H1 (cell line): Measurements from ENCODE around the gene RAG2. TPM values are rescaled to one million over a fixed set of nuclear protein-coding genes. Genes with fewer than 3 reads are reported as not detected.

Source experiments
- CTCF ChIA-PET: fragments of 300-600 bp; sonication (Branson Sonifier 250); formaldehyde crosslinking; loops from one replicate; lab custom pipeline; 2021; ENCODE audit not compliant: partially characterized antibody; lab: Charles Lee
- POLR2A ChIA-PET: fragments of 300-600 bp; sonication (Branson Sonifier 250); formaldehyde crosslinking; loops from one replicate; lab custom pipeline; 2021; ENCODE audit warnings: inconsistent platforms; ENCODE audit not compliant: partially characterized antibody; lab: Charles Lee
- DNase-seq, 2 experiments: peaks; one replicate each; pipeline versions ENCODE4 v3.0.0 to v3.0.0-alpha.2; 2010 to 2022; ENCODE audit warnings: low spot score in 2 of 2, low read depth in 1 of 2, mixed read lengths in 1 of 2
- FAIRE-seq: peaks from 2 replicates; lab custom pipeline; 2011; peaks lifted over from hg19 to GRCh38; lab: Jason Lieb, UNC
- H2AFZ ChIP-seq: 2 replicates; pipeline ENCODE4 v1.8.1; 2012; ENCODE audit warnings: low read length, inconsistent platforms
- H2AK5ac ChIP-seq: 2 replicates; pipeline ENCODE4 v1.6.1; 2013; ENCODE audit warnings: low read depth, low read length
- H2BK120ac ChIP-seq: replicated peaks from 2 replicates; pipeline ENCODE3; 2013; ENCODE audit warnings: low read depth, low read length, inconsistent platforms
- H2BK12ac ChIP-seq: 2 replicates; pipeline ENCODE4 v1.6.1; 2013; ENCODE audit warnings: low read depth, low read length
- H2BK15ac ChIP-seq: 2 replicates; pipeline ENCODE4 v1.6.1; 2013; ENCODE audit warnings: low read length
- H2BK20ac ChIP-seq: 2 replicates; pipeline ENCODE4 v1.6.1; 2013; ENCODE audit warnings: low read length
- H2BK5ac ChIP-seq: 2 replicates; pipeline ENCODE4 v1.6.1; 2013; ENCODE audit warnings: low read depth, low read length
- H3K14ac ChIP-seq: 2 replicates; pipeline ENCODE4 v1.6.1; 2013; ENCODE audit warnings: inconsistent platforms; ENCODE audit not compliant: insufficient read length
- H3K18ac ChIP-seq: 2 replicates; pipeline ENCODE4 v1.6.1; 2013; ENCODE audit warnings: low read length; ENCODE audit errors: extremely low read depth
- H3K23ac ChIP-seq: 2 replicates; pipeline ENCODE4 v1.6.1; 2013; ENCODE audit warnings: inconsistent platforms; ENCODE audit not compliant: insufficient read length
- H3K23me2 ChIP-seq: 2 replicates; pipeline ENCODE4 v1.6.1; 2013; ENCODE audit warnings: low read depth, low read length
- H3K27ac ChIP-seq: 2 replicates; pipeline ENCODE4 v1.6.1; 2011; ENCODE audit warnings: low read depth, low read length, inconsistent platforms
- H3K27me3 ChIP-seq, 4 experiments: replicated peaks in 1 of 4; 1 replicate in 1 of 4; 2 replicates in 3 of 4; pipeline versions ENCODE4 v1.6.1 to v1.8.1; 2011 to 2013; ENCODE audit warnings: low read length in 3 of 4, mild to moderate bottlenecking in 3 of 4, inconsistent platforms in 2 of 4, mixed read lengths in 2 of 4, moderate library complexity in 1 of 4; ENCODE audit not compliant: control insufficient read depth in 3 of 4, insufficient read depth in 3 of 4; ENCODE audit errors: extremely low read depth in 1 of 4
- H3K36me3 ChIP-seq, 4 experiments: 2 replicates each; pipeline versions ENCODE4 v1.6.1 to v1.8.1; 2011 to 2013; ENCODE audit warnings: mild to moderate bottlenecking in 4 of 4, low read length in 3 of 4, moderate library complexity in 2 of 4, control low read depth in 1 of 4, inconsistent platforms in 1 of 4; ENCODE audit not compliant: insufficient read depth in 4 of 4, control insufficient read depth in 2 of 4
- H3K4ac ChIP-seq: replicated peaks from 2 replicates; pipeline ENCODE3; 2013; ENCODE audit warnings: low read length, low read depth, mixed read lengths, inconsistent platforms; ENCODE audit not compliant: insufficient read length
- H3K4me1 ChIP-seq, 4 experiments: replicated peaks in 1 of 4; 1 replicate in 1 of 4; 2 replicates in 3 of 4; pipeline versions ENCODE4 v1.6.1 to v1.8.1; 2011 to 2013; ENCODE audit warnings: low read length in 3 of 4, inconsistent platforms in 2 of 4, mixed read lengths in 1 of 4; ENCODE audit not compliant: insufficient read depth in 4 of 4, control insufficient read depth in 3 of 4
- H3K4me2 ChIP-seq, 2 experiments: 2 replicates each; pipeline versions ENCODE4 v1.6.1 to v1.8.1; 2011 to 2013; ENCODE audit warnings: low read depth in 2 of 2, low read length in 2 of 2, control low read depth in 1 of 2, inconsistent platforms in 1 of 2, mild to moderate bottlenecking in 1 of 2; ENCODE audit not compliant: insufficient read depth in 1 of 2
- H3K4me3 ChIP-seq, 4 experiments: fragments of 200-600, 300-600 bp in 1 of 4; sonication (generic), shearing (Covaris generic), sonication (Bioruptor Twin) in 1 of 4; 2 replicates each; pipeline versions ENCODE4 v1.5.1 to v1.8.1; 2011 to 2016; ENCODE audit warnings: low read length in 4 of 4, low read depth in 3 of 4, control low read depth in 2 of 4, inconsistent platforms in 2 of 4, mild to moderate bottlenecking in 2 of 4, mixed read lengths in 1 of 4, moderate library complexity in 1 of 4; ENCODE audit not compliant: insufficient read depth in 2 of 4; ENCODE audit errors: extremely low read depth in 1 of 4
- H3K56ac ChIP-seq: replicated peaks from 2 replicates; pipeline ENCODE3; 2013; ENCODE audit warnings: low read depth, mild to moderate bottlenecking, mixed read lengths, low read length, inconsistent platforms; ENCODE audit not compliant: insufficient read length
- H3K79me1 ChIP-seq: 2 replicates; pipeline ENCODE4 v1.6.1; 2013; ENCODE audit warnings: low read depth, low read length, control low read depth
- H3K79me2 ChIP-seq, 2 experiments: 2 replicates each; pipeline versions ENCODE4 v1.6.1 to v1.8.1; 2012 to 2013; ENCODE audit warnings: low read length in 2 of 2, mild to moderate bottlenecking in 2 of 2, inconsistent platforms in 1 of 2; ENCODE audit not compliant: insufficient read depth in 2 of 2, control insufficient read depth in 1 of 2
- H3K9ac ChIP-seq, 4 experiments: replicated peaks in 1 of 4; 1 replicate in 1 of 4; 2 replicates in 3 of 4; pipeline versions ENCODE4 v1.6.1 to v1.8.1; 2011 to 2013; ENCODE audit warnings: low read depth in 3 of 4, low read length in 3 of 4, control low read depth in 2 of 4, mild to moderate bottlenecking in 2 of 4, moderate library complexity in 2 of 4, inconsistent platforms in 1 of 4; ENCODE audit errors: extremely low read depth in 1 of 4
- H3K9me3 ChIP-seq, 2 experiments: 2 replicates each; pipeline versions ENCODE4 v1.6.1 to v1.8.1; 2012 to 2013; ENCODE audit warnings: mild to moderate bottlenecking in 2 of 2, moderate library complexity in 2 of 2, control low read depth in 1 of 2, inconsistent platforms in 1 of 2, low read depth in 1 of 2, low read length in 1 of 2, mixed read lengths in 1 of 2; ENCODE audit not compliant: insufficient read depth in 2 of 2
- H4K20me1 ChIP-seq, 2 experiments: replicated peaks in 1 of 2; 2 replicates each; pipeline versions ENCODE3 to v1.8.1; 2011 to 2013; ENCODE audit warnings: inconsistent platforms in 2 of 2, low read length in 2 of 2, mild to moderate bottlenecking in 1 of 2; ENCODE audit not compliant: insufficient read depth in 2 of 2, control insufficient read depth in 1 of 2
- H4K5ac ChIP-seq: 2 replicates; pipeline ENCODE4 v1.6.1; 2013; ENCODE audit warnings: low read length, low read depth, mixed read lengths, inconsistent platforms; ENCODE audit not compliant: insufficient read length
- H4K8ac ChIP-seq: 2 replicates; pipeline ENCODE4 v1.8.0; 2013; ENCODE audit warnings: mild to moderate bottlenecking, moderate library complexity, low read length, inconsistent platforms; ENCODE audit not compliant: insufficient read depth; ENCODE audit errors: extremely low read depth
- H4K91ac ChIP-seq: replicated peaks from 2 replicates; pipeline ENCODE3; 2013; ENCODE audit warnings: low read length, mixed read lengths, inconsistent platforms; ENCODE audit not compliant: insufficient read length
- CBX5 ChIP-seq: fragments of 300-800, 300-1000 bp; sonication (generic); IDR thresholded peaks from 2 replicates; pipeline ENCODE4 v1.7.1; 2016; ENCODE audit warnings: antibody characterized with exemption, low read length, low read depth
- NRF1 ChIP-seq: IDR thresholded peaks from 2 replicates; pipeline ENCODE4 v1.6.1; 2011; ENCODE audit warnings: mild to moderate bottlenecking, low read depth, low read length, improper control_type of control experiment
- WGBS, 2 experiments: shearing (Covaris generic) in 1 of 2; methylation state at CpG; one replicate each; pipeline versions ENCODE4 v1.1.6 to v1.1.7; 2013 to 2015; ENCODE audit warnings: low lambda C conversion rate in 2 of 2, mixed read lengths in 2 of 2, inconsistent platforms in 1 of 2, low coverage in 1 of 2, missing lambda C conversion rate in 1 of 2; ENCODE audit not compliant: insufficient replicate concordance in 2 of 2, insufficient coverage in 1 of 2, insufficient read length in 1 of 2; ENCODE audit errors: extremely low coverage in 1 of 2, missing lambda C conversion rate in 1 of 2; 5-methylcytosine and 5-hydroxymethylcytosine counted together
- polyA plus RNA-seq, 7 experiments: library from polyadenylated mRNA; depleted of rRNA in 3 of 7; stranded (reverse) in 5 of 7; unstranded in 2 of 7; fragments of >200 nt in 5 of 7; fragments of 200-250 nt in 2 of 7; gene quantifications; 1 replicate in 5 of 7; 2 replicates in 1 of 7; 4 replicates in 1 of 7; pipeline versions ENCODE4 v1.2.1 to v1.2.3, GENCODE V29; 2011 to 2013; ENCODE audit warnings: missing spikeins in 2 of 7, mixed read lengths in 2 of 7
- total RNA-seq: library from RNA; stranded (reverse); fragmentation: NEBNext Ultra II Directional; extraction: Animal tissue kit (Norgen Biotek cat#: 25700); gene quantifications from 2 replicates; pipeline ENCODE4 v1.2.1, GENCODE V29; 2021
- TF ChIP-seq, protein P1 (sequence below): IDR thresholded peaks from 2 replicates; pipeline ENCODE4 v1.6.1; 2011; ENCODE audit warnings: low read length, improper control_type of control experiment

Gene RAG2
- total and polyA plus RNA-seq, 2 of the 8 experiments (the other 6 are each of a cell fraction or from before 2014, with no cell fraction given), result not detected

DNA sequence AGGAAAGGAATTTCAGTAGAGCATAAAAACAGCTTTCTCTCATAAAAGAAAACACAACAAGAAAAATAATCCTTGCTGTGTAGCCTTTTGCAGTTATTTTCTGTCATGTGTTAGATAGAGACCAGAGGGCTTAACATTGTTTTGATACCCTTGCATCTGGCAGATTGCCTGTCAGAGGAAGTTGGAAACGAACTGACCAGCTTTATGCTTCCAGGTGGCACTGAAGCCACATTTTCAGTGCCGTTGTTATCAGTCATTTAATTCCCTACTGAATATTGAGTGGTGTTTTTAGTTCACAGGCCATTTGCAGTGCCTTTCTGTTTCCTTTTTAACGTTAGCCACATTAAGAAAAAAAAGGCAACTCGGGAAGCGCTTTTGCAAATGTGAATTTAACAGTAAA lies 21.5 kb upstream of the RAG2 start:
- H2AFZ ChIP-seq, result no peak overlapping the region
- no peaks in the 10 kb centered on the region for H3K4me1 ChIP-seq
- no peaks in the 10 kb centered on the region for H3K79me1 ChIP-seq
- H3K23ac ChIP-seq, result no peak overlapping the region
- POLR2A ChIA-PET, result no interaction called here
- H4K91ac ChIP-seq, result no peak overlapping the region
- H3K79me2 ChIP-seq, result no peaks in the 10 kb centered on the region
- no peaks in the 10 kb centered on the region for H3K23me2 ChIP-seq
- H3K4me2 ChIP-seq, result no peak overlapping the region
- no peak overlapping the region for H2BK5ac ChIP-seq
- no peak overlapping the region for H2BK12ac ChIP-seq
- no peaks in the 10 kb centered on the region for H3K36me3 ChIP-seq
- H2BK20ac ChIP-seq, result no peak overlapping the region
- no peak overlapping the region for H4K5ac ChIP-seq
- H3K4ac ChIP-seq, result no peak overlapping the region
- no peak overlapping the region for H3K4me3 ChIP-seq
- H3K27ac ChIP-seq, result no peak overlapping the region
- 87% methylated on average over 5 of the region's 5 CpGs; no CpG with 5 or more reads in 1 of the 2 experiments for whole genome bisulfite sequencing, 2 experiments
- TF ChIP-seq NRF1, result no peak
- no peak for TF ChIP-seq CBX5
- TF ChIP-seq, protein P1, sequence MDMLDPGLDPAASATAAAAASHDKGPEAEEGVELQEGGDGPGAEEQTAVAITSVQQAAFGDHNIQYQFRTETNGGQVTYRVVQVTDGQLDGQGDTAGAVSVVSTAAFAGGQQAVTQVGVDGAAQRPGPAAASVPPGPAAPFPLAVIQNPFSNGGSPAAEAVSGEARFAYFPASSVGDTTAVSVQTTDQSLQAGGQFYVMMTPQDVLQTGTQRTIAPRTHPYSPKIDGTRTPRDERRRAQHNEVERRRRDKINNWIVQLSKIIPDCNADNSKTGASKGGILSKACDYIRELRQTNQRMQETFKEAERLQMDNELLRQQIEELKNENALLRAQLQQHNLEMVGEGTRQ, result no peak
- H4K8ac ChIP-seq, result no peak overlapping the region
- H3K27me3 ChIP-seq, result no peaks in the 10 kb centered on the region
- H4K20me1 ChIP-seq, result no peaks in the 10 kb centered on the region
- no peak overlapping the region for H3K56ac ChIP-seq
- no peak for FAIRE-seq
- H3K18ac ChIP-seq, result no peak overlapping the region
- no peak overlapping the region for H2BK120ac ChIP-seq
- no peaks in the 10 kb centered on the region for H3K9me3 ChIP-seq
- no peak overlapping the region for H2BK15ac ChIP-seq
- no peak overlapping the region for H3K9ac ChIP-seq
- DNase-seq, result no peak
- CTCF ChIA-PET, result interaction anchor here (1.1 to 3.5 kb wide), 3 partner anchors 46 to 128 kb away, joined by 4 to 25 read pairs (median 8); no protein-coding TSS in a partner anchor
- no peak overlapping the region for H2AK5ac ChIP-seq
- no peak overlapping the region for H3K14ac ChIP-seq
